HL-60 (cell line): ENCODE measurements around the gene STK32B.

Experiments
- GABPA ChIP-seq: IDR thresholded peaks from 2 replicates; pipeline ENCODE4 v1.6.1; 2012; ENCODE audit warnings: low read depth
- SPI1 ChIP-seq: IDR thresholded peaks from 2 replicates; pipeline ENCODE4 v1.6.1; 2012; ENCODE audit warnings: low read depth, mild to moderate bottlenecking, borderline replicate concordance
- TF ChIP-seq, protein P1 (sequence below): IDR thresholded peaks from one replicate; pipeline ENCODE4 v1.5.1; 2011; ENCODE audit warnings: low read length, control low read depth, inconsistent platforms; ENCODE audit not compliant: insufficient read depth

DNA sequence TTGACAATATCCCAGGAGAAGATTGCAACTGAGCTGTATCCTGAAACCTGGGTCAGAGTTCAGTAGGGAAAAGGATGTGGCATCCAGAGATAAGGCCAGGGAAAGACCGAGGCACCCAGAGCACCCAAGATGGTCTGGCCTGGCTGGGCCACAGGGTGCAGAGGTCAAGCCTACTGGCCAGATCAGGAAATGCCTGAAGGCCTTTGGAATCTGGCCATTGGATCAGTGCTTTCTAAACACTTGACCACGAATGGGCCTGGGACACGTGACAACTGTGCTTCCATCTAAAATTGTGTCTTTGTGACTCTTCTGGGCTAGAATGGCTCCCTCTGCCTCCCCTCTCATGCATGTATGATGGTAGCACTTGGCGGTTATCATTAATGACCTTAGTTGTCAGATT lies 340.2 kb downstream of the STK32B start:
- TF ChIP-seq GABPA = no peak
- TF ChIP-seq, protein P1, sequence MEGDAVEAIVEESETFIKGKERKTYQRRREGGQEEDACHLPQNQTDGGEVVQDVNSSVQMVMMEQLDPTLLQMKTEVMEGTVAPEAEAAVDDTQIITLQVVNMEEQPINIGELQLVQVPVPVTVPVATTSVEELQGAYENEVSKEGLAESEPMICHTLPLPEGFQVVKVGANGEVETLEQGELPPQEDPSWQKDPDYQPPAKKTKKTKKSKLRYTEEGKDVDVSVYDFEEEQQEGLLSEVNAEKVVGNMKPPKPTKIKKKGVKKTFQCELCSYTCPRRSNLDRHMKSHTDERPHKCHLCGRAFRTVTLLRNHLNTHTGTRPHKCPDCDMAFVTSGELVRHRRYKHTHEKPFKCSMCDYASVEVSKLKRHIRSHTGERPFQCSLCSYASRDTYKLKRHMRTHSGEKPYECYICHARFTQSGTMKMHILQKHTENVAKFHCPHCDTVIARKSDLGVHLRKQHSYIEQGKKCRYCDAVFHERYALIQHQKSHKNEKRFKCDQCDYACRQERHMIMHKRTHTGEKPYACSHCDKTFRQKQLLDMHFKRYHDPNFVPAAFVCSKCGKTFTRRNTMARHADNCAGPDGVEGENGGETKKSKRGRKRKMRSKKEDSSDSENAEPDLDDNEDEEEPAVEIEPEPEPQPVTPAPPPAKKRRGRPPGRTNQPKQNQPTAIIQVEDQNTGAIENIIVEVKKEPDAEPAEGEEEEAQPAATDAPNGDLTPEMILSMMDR = no peak
- TF ChIP-seq SPI1 = no peak
